ENCODE measurements around the gene HS6ST2. TPM values are rescaled to one million over a fixed set of nuclear protein-coding genes. Genes with fewer than 3 reads are reported as not detected.

Gene HS6ST2
- total RNA-seq, 1 experiment from 2014 or later = 0.26 TPM

GRCh38 chrX:132740316-132741123, 217.9 kb downstream of the HS6ST2 start:
- ATAC-seq = no peak
- in situ Hi-C loops (cut with HindIII; ENCODE audit: low pct_unique_long_range_greater_than_20kb, low sequenced_read_pairs) = no loop called here
- BruUV-seq (replicated peaks) = no TSS peak

GRCh38 chrX:132738951-132739350, 219.5 kb downstream of the HS6ST2 start:
- in situ Hi-C loops (cut with HindIII; ENCODE audit: low pct_unique_long_range_greater_than_20kb, low sequenced_read_pairs) (no loop called here), intact Hi-C loops (cut with micrococcal nuclease; ENCODE audit: unreplicated experiment) (no loop called here)
- ATAC-seq (no peak), DNase-seq (ENCODE audit: low read depth, low spot score) (no peak)
- POLR2A ChIA-PET = no interaction called here
- TF ChIP-seq CTCF (IDR thresholded peaks at IDR 0.05) (no peak), SIN3A (IDR thresholded peaks at IDR 0.05; ENCODE audit: borderline replicate concordance, insufficient read depth, low read depth, low read length) (no peak), TCF7L2 (IDR thresholded peaks at IDR 0.05; ENCODE audit: low read depth, low read length) (no peak), POLR2AphosphoS5 (IDR thresholded peaks at IDR 0.05; ENCODE audit: low read depth, low read length) (no peak)
- TF ChIP-seq, protein P1, sequence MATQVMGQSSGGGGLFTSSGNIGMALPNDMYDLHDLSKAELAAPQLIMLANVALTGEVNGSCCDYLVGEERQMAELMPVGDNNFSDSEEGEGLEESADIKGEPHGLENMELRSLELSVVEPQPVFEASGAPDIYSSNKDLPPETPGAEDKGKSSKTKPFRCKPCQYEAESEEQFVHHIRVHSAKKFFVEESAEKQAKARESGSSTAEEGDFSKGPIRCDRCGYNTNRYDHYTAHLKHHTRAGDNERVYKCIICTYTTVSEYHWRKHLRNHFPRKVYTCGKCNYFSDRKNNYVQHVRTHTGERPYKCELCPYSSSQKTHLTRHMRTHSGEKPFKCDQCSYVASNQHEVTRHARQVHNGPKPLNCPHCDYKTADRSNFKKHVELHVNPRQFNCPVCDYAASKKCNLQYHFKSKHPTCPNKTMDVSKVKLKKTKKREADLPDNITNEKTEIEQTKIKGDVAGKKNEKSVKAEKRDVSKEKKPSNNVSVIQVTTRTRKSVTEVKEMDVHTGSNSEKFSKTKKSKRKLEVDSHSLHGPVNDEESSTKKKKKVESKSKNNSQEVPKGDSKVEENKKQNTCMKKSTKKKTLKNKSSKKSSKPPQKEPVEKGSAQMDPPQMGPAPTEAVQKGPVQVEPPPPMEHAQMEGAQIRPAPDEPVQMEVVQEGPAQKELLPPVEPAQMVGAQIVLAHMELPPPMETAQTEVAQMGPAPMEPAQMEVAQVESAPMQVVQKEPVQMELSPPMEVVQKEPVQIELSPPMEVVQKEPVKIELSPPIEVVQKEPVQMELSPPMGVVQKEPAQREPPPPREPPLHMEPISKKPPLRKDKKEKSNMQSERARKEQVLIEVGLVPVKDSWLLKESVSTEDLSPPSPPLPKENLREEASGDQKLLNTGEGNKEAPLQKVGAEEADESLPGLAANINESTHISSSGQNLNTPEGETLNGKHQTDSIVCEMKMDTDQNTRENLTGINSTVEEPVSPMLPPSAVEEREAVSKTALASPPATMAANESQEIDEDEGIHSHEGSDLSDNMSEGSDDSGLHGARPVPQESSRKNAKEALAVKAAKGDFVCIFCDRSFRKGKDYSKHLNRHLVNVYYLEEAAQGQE (IDR thresholded peaks at IDR 0.05; ENCODE audit: insufficient read depth in 1 of 2, low read depth in 2 of 2, low read length in 1 of 2) = no peak
- Histone ChIP-seq H3K9me3 (ENCODE audit: control insufficient read depth, insufficient read depth, low read depth, low read length) (no peaks in the 10 kb centered on the region), H3K4me3 (ENCODE audit: low read depth in 2 of 2, low read length in 2 of 2) (no peak overlapping the region), H3K27ac (ENCODE audit: low read length) (no peak overlapping the region), H3K27me3 (ENCODE audit: control insufficient read depth, insufficient read depth, low read length) (no peaks in the 10 kb centered on the region; the same call in 1 of the 2 replicates), H3K4me1 (ENCODE audit: control insufficient read depth, insufficient read depth, low read length) (no peaks in the 10 kb centered on the region), H3K36me3 (ENCODE audit: control insufficient read depth, insufficient read depth, low read length) (no peaks in the 10 kb centered on the region)
- CTCF ChIA-PET = no interaction called here
- no TSS peak for BruUV-seq (replicated peaks)

More at GRCh38 chrX:132740316-132741123, 217.9 kb downstream of the HS6ST2 start:
- intact Hi-C loops (cut with micrococcal nuclease; ENCODE audit: unreplicated experiment) = no loop called here
- H3K36me3 ChIP-seq (ENCODE audit: control insufficient read depth, insufficient read depth, low read length) = no peaks in the 10 kb centered on the region
- H3K4me1 ChIP-seq (ENCODE audit: control insufficient read depth, insufficient read depth, low read length) = no peaks in the 10 kb centered on the region
- H3K27me3 ChIP-seq (ENCODE audit: control insufficient read depth, insufficient read depth, low read length) = no peaks in the 10 kb centered on the region
- POLR2A ChIA-PET = no interaction called here
- H3K9me3 ChIP-seq (ENCODE audit: control insufficient read depth, insufficient read depth, low read depth, low read length) = no peaks in the 10 kb centered on the region
- no peak overlapping the region for H3K27ac ChIP-seq (ENCODE audit: low read length)
- H3K4me3 ChIP-seq (ENCODE audit: low read depth in 2 of 2, low read length in 2 of 2) = no peak overlapping the region
- TF ChIP-seq CTCF (IDR thresholded peaks at IDR 0.05) (peak; percentile 80), SIN3A (IDR thresholded peaks at IDR 0.05; ENCODE audit: borderline replicate concordance, insufficient read depth, low read depth, low read length) (no peak), POLR2AphosphoS5 (IDR thresholded peaks at IDR 0.05; ENCODE audit: low read depth, low read length) (no peak), TCF7L2 (IDR thresholded peaks at IDR 0.05; ENCODE audit: low read depth, low read length) (no peak)
- TF ChIP-seq, protein P1 (IDR thresholded peaks at IDR 0.05; ENCODE audit: insufficient read depth in 1 of 2, low read depth in 2 of 2, low read length in 1 of 2) = no peak
- DNase-seq (ENCODE audit: low read depth, low spot score) = peak; percentile 10
- CTCF ChIA-PET = interaction anchor here (0.6 kb wide), 3 partner anchors 104 to 1391 kb away, joined by 3 read pairs; no protein-coding TSS in a partner anchor
